ENCODE measurements around the gene DIS3L.

DIS3L gene

DNA sequence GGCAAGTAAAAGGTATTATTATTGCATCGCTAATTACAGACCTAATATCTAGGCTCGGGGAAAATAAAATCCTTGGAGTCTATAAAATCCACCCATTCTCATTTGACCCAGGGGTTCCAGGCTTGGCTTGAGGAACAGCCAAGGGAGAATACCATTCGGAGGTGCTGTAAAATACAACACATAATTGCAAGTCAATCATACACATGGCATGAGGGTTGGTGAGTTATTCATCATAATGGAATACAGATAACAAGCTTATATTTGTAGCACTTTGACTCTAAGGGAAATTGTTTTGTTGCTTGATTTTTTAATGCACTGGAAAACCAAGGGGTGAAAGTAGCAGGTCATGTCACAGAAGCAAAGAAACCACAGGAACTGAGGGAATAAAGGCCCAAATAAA is 16.8 kb upstream of the DIS3L start:
- TF ChIP-seq TARDBP (IDR thresholded peaks at IDR 0.05) (no peak), BHLHE40 (IDR thresholded peaks at IDR 0.05; ENCODE audit: borderline replicate concordance) (no peak), HDGF (IDR thresholded peaks at IDR 0.05; ENCODE audit: borderline replicate concordance) (no peak), ARNT (IDR thresholded peaks at IDR 0.05) (no peak), NFRKB (IDR thresholded peaks at IDR 0.05) (no peak), ZNF384 (IDR thresholded peaks at IDR 0.05) (no peak), ELF4 (IDR thresholded peaks at IDR 0.05) (no peak), FOXK2 (IDR thresholded peaks at IDR 0.05) (no peak), L3MBTL2 (conservative IDR thresholded peaks at IDR 0.05) (no peak), LEF1 (IDR thresholded peaks at IDR 0.05; ENCODE audit: borderline replicate concordance) (no peak), SUZ12 (IDR thresholded peaks at IDR 0.05) (no peak), FOXM1 (IDR thresholded peaks at IDR 0.05; ENCODE audit: borderline replicate concordance) (no peak), FOXA1 (IDR thresholded peaks at IDR 0.05) (no peak)
- TF ChIP-seq, protein P1, sequence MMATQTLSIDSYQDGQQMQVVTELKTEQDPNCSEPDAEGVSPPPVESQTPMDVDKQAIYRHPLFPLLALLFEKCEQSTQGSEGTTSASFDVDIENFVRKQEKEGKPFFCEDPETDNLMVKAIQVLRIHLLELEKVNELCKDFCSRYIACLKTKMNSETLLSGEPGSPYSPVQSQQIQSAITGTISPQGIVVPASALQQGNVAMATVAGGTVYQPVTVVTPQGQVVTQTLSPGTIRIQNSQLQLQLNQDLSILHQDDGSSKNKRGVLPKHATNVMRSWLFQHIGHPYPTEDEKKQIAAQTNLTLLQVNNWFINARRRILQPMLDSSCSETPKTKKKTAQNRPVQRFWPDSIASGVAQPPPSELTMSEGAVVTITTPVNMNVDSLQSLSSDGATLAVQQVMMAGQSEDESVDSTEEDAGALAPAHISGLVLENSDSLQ (IDR thresholded peaks at IDR 0.05), result no peak

DNA sequence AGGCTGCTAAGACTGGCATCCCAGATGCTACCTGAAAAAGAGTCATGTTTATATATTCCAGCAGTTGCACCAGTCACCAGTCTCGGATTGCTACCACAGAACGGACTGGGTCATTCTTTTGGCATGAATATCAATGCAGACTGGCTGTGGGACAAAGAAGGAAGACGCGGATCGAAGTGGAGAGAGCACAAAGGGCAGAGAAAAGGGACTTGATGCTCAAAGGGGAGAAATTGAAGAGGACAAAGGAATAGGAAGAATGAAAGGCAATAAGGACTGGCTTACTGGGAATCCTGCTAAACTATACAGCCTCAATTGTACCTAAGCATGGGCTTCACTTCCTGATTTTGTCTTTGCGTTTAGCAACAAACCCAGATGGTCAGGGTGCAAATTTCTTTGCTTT is 15.3 kb upstream of the DIS3L start:
- DNase-seq (ENCODE audit: extremely low spot score), result no peak
- ChIA-PET POLR2A (interaction anchor here (1.0 kb wide), 1 partner anchor 8 kb away, joined by 3 read pairs; no protein-coding TSS in a partner anchor), CTCF (no interaction called here)
- no peak for TF ChIP-seq ELF4 (IDR thresholded peaks at IDR 0.05)
- no peak for TF ChIP-seq SP1 (IDR thresholded peaks at IDR 0.05)
- no peak for TF ChIP-seq NFRKB (IDR thresholded peaks at IDR 0.05)
- TF ChIP-seq HDGF (IDR thresholded peaks at IDR 0.05; ENCODE audit: borderline replicate concordance), result no peak
- no peak for TF ChIP-seq BHLHE40 (IDR thresholded peaks at IDR 0.05; ENCODE audit: borderline replicate concordance)

More for the DNA sequence above, 16.8 kb upstream of the DIS3L start:
- ChIA-PET CTCF (no interaction called here), POLR2A (no interaction called here)
- no peak for DNase-seq (ENCODE audit: extremely low spot score)

DNA sequence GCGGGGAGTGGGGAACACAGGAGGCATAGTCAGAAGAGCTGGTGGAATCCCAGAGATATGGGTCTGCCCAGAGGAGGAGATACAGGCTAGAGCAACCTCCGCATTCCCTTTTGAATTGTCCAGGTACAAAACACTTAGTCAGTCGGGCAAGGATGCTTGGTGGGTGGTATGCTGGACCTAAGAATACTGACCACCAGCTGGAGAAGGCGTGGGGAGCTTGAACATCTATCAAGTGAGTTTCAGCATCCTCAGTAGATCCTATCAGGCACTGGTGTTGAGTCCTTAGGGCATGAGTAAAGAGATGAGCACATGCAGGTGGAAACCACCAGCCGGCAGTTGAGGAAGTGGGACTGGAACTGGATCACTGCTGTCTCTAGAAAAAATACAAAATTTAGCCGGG is 14.7 kb upstream of the DIS3L start:
- TF ChIP-seq, protein P1 (IDR thresholded peaks at IDR 0.05), result no peak
- TF ChIP-seq TARDBP (IDR thresholded peaks at IDR 0.05), result no peak
- no peak for TF ChIP-seq BHLHE40 (IDR thresholded peaks at IDR 0.05; ENCODE audit: borderline replicate concordance)
- TF ChIP-seq SP1 (IDR thresholded peaks at IDR 0.05), result no peak
- no peak for TF ChIP-seq NFRKB (IDR thresholded peaks at IDR 0.05)
- no peak for TF ChIP-seq ARNT (IDR thresholded peaks at IDR 0.05)
- TF ChIP-seq ZNF384 (IDR thresholded peaks at IDR 0.05), result no peak
- no peak for TF ChIP-seq CTBP1 (IDR thresholded peaks at IDR 0.05; ENCODE audit: borderline replicate concordance)
- no peak for TF ChIP-seq HDGF (IDR thresholded peaks at IDR 0.05; ENCODE audit: borderline replicate concordance)
- no peak for TF ChIP-seq SUZ12 (IDR thresholded peaks at IDR 0.05)
- no peak for TF ChIP-seq FOXA1 (IDR thresholded peaks at IDR 0.05)
- TF ChIP-seq ELF4 (IDR thresholded peaks at IDR 0.05), result no peak
- no peak for TF ChIP-seq FOXM1 (IDR thresholded peaks at IDR 0.05; ENCODE audit: borderline replicate concordance)
- no peak for TF ChIP-seq L3MBTL2 (conservative IDR thresholded peaks at IDR 0.05)
- TF ChIP-seq LEF1 (IDR thresholded peaks at IDR 0.05; ENCODE audit: borderline replicate concordance), result no peak
- TF ChIP-seq FOXK2 (IDR thresholded peaks at IDR 0.05), result no peak
- ChIA-PET CTCF (no interaction called here), POLR2A (interaction anchor here (1.0 kb wide), 1 partner anchor 9 kb away, joined by 3 read pairs; no protein-coding TSS in a partner anchor)
- DNase-seq (ENCODE audit: extremely low spot score), result no peak

DNA sequence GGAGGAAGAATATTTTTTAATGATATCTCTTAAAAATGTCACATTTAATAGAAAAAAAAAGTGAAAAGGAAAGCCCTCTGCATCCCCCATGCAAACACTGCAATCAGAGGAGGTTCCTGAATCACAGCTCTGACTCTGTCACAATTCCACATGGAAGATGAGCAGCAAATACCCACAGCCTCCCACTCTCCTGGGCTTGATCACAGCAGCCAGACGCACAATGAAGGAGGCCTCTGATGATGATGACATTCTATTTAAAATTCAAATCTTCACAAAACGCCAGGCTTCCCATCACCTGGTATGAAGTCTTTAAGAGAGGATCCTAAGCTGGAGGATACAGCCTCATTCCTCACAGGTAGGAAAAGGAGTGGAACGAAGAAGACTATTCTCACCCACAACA is 9.1 kb upstream of the DIS3L start:
- POLR2A ChIA-PET, result interaction anchor here (0.9 kb wide), 1 partner anchor 10 kb away, joined by 5 read pairs; no protein-coding TSS in a partner anchor
- DNase-seq (ENCODE audit: extremely low spot score), result no peak
- CTCF ChIA-PET, result interaction anchor here (0.6 kb wide), 1 partner anchor 214 kb away, joined by 3 read pairs; no protein-coding TSS in a partner anchor
- TF ChIP-seq L3MBTL2 (conservative IDR thresholded peaks at IDR 0.05) (no peak), LEF1 (IDR thresholded peaks at IDR 0.05; ENCODE audit: borderline replicate concordance) (no peak), FOXA1 (IDR thresholded peaks at IDR 0.05) (no peak), BHLHE40 (IDR thresholded peaks at IDR 0.05; ENCODE audit: borderline replicate concordance) (no peak), NFRKB (IDR thresholded peaks at IDR 0.05) (no peak), HDGF (IDR thresholded peaks at IDR 0.05; ENCODE audit: borderline replicate concordance) (no peak), ARNT (IDR thresholded peaks at IDR 0.05) (no peak), ELF4 (IDR thresholded peaks at IDR 0.05) (no peak), SP1 (IDR thresholded peaks at IDR 0.05) (no peak), FOXM1 (IDR thresholded peaks at IDR 0.05; ENCODE audit: borderline replicate concordance) (no peak), SUZ12 (IDR thresholded peaks at IDR 0.05) (no peak), CTBP1 (IDR thresholded peaks at IDR 0.05; ENCODE audit: borderline replicate concordance) (no peak), TARDBP (IDR thresholded peaks at IDR 0.05) (no peak), ZNF384 (IDR thresholded peaks at IDR 0.05) (no peak), FOXK2 (IDR thresholded peaks at IDR 0.05) (no peak)
- TF ChIP-seq, protein P1 (IDR thresholded peaks at IDR 0.05), result no peak

DNA sequence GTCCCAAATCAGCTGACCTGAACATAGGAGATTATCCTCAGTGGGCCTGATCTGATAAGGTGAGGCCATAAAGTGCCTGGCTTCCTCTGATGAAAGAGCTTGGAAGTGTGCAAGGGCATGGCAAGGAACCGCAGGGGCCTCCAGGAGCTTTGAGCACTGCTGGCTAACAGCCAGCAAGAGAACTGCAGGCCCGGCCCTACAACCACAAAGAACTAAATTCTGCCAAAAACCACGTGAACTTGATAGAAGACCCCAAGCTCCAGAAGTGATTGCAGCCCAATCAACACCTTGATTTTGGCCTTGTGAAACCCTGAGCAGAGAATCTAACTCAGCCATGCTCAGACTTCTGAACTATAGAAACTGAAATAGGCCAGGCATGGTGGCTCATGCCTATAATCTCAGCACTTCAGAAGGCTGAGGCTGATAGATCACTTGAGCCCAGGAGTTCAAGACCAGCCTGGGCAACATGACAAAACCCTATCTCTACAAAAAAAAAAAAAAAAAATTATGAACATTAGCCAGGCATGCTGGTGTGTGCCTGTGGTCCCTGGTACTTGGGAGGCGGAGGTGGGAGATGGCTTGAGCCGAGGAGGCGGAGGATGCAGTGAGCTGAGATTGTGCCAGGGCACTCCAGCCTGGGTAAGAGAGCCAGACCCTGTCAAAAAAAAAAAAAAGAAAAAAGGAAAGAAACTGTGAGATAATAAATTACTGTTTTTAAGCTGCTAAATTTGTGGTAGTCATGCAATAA is 7.7 kb upstream of the DIS3L start:
- peak; percentile 31 for DNase-seq (ENCODE audit: extremely low spot score)
- CTCF ChIA-PET, result no interaction called here
- TF ChIP-seq FOXA1 (IDR thresholded peaks at IDR 0.05) (no peak), CTBP1 (IDR thresholded peaks at IDR 0.05; ENCODE audit: borderline replicate concordance) (no peak), NFRKB (IDR thresholded peaks at IDR 0.05) (no peak), ARNT (IDR thresholded peaks at IDR 0.05) (no peak), ZNF384 (IDR thresholded peaks at IDR 0.05) (no peak)

More for the DNA sequence above, 7.7 kb upstream of the DIS3L start:
- POLR2A ChIA-PET, result interaction anchor here (0.6 kb wide), 1 partner anchor 156 kb away, joined by 3 read pairs; no protein-coding TSS in a partner anchor

Data from HEK293T (cell line).